ENCODE measurements around the gene LEFTY1. TPM values are rescaled to one million over a fixed set of nuclear protein-coding genes. Genes with fewer than 3 reads are reported as not detected.

The LEFTY1 gene
- total and polyA plus RNA-seq, 2 of the 13 experiments (the other 11 are each of a cell fraction or from before 2014, with no cell fraction given), result 0.29 to 0.79 TPM

DNA sequence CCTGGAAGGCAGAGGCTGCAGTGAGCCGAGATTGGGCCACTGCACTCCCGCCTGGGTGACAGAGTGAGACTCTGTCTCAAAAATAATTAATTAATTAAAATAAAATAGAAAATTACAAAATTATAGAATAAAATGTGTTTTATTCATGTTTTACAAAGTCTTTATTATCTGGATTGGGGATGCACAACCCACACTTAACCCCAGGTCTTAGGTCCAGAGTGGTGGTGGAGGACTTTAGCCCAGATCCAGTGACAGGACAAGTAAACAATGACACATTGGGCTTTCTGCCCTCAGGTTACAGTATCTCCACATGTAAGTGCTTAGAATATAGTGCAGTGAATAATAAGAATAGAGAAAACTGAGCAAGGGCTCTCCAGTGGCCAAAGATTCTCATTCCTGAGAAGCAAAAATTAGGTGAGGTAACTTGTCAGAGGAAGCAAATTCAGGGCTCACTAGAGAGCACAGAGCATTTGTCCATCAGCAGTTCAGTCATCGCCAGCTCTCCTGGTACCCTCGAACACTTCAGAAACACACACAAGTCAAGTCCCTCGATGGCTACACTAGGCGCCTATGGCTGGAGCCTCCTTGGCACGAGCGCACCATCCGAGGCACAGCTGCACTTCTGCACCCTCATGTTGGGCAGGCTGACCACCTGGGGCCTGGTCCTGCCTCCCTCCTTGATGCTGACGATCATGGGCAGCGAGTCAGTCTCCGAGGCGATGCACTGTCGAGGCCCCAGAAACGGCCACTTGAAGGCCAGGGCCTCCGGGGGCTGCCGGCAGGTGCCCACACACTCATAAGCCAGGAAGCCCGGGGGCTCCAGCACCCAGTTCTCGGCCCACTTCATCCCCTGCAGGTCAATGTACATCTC, 2.6 kb downstream of the LEFTY1 start (continued):
- TF ChIP-seq FOXJ3 (CRISPR knock-in tag; IDR thresholded peaks at IDR 0.05; ENCODE audit: borderline replicate concordance), result no peak
- peak; percentile 23; the same call in 1 of the 2 replicates for TF ChIP-seq FOXO1 (CRISPR knock-in tag; IDR thresholded peaks at IDR 0.05)
- no peak for TF ChIP-seq ZNF7 (CRISPR knock-in tag; IDR thresholded peaks at IDR 0.05)
- TF ChIP-seq BORCS8-MEF2B (CRISPR knock-in tag; IDR thresholded peaks at IDR 0.05), result no peak
- no peak for TF ChIP-seq SIN3B (IDR thresholded peaks at IDR 0.05; ENCODE audit: low read length)
- TF ChIP-seq TAF1 (CRISPR knock-in tag; IDR thresholded peaks at IDR 0.05), result no peak
- TF ChIP-seq, protein P1, sequence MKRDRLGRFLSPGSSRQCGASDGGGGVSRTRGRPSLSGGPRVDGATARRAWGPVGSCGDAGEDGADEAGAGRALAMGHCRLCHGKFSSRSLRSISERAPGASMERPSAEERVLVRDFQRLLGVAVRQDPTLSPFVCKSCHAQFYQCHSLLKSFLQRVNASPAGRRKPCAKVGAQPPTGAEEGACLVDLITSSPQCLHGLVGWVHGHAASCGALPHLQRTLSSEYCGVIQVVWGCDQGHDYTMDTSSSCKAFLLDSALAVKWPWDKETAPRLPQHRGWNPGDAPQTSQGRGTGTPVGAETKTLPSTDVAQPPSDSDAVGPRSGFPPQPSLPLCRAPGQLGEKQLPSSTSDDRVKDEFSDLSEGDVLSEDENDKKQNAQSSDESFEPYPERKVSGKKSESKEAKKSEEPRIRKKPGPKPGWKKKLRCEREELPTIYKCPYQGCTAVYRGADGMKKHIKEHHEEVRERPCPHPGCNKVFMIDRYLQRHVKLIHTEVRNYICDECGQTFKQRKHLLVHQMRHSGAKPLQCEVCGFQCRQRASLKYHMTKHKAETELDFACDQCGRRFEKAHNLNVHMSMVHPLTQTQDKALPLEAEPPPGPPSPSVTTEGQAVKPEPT (CRISPR knock-in tag; IDR thresholded peaks at IDR 0.05; ENCODE audit: low read depth), result no peak
- TF ChIP-seq, protein P2, sequence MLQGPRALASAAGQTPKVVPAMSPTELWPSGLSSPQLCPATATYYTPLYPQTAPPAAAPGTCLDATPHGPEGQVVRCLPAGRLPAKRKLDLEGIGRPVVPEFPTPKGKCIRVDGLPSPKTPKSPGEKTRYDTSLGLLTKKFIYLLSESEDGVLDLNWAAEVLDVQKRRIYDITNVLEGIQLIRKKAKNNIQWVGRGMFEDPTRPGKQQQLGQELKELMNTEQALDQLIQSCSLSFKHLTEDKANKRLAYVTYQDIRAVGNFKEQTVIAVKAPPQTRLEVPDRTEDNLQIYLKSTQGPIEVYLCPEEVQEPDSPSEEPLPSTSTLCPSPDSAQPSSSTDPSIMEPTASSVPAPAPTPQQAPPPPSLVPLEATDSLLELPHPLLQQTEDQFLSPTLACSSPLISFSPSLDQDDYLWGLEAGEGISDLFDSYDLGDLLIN (CRISPR knock-in tag; IDR thresholded peaks at IDR 0.05; ENCODE audit: borderline replicate concordance), result no peak
- TF ChIP-seq SRSF4 (IDR thresholded peaks at IDR 0.05; ENCODE audit: low read depth, low read length, poor library complexity, severe bottlenecking), result no peak
- TF ChIP-seq PPARG (CRISPR knock-in tag; conservative IDR thresholded peaks at IDR 0.05), result 0 out of 2 replicates have a peak, but pooled peaks have one; percentile 40
- TF ChIP-seq ZMYM4 (CRISPR knock-in tag; IDR thresholded peaks at IDR 0.05), result no peak
- TF ChIP-seq ZNF562 (CRISPR knock-in tag; IDR thresholded peaks at IDR 0.05; ENCODE audit: borderline replicate concordance), result no peak
- TF ChIP-seq HMG20A (CRISPR knock-in tag; IDR thresholded peaks at IDR 0.05; ENCODE audit: borderline replicate concordance), result peak; percentile 47; the same call in 1 of the 2 replicates
- TF ChIP-seq ZFX (CRISPR knock-in tag; IDR thresholded peaks at IDR 0.05; ENCODE audit: low read depth), result 0 out of 2 replicates have a peak, but pooled peaks have one; percentile 30
- no peak for TF ChIP-seq ZNF879 (CRISPR knock-in tag; IDR thresholded peaks at IDR 0.05)
- TF ChIP-seq SP2 (CRISPR knock-in tag; IDR thresholded peaks at IDR 0.05), result no peak
- TF ChIP-seq, protein P3, sequence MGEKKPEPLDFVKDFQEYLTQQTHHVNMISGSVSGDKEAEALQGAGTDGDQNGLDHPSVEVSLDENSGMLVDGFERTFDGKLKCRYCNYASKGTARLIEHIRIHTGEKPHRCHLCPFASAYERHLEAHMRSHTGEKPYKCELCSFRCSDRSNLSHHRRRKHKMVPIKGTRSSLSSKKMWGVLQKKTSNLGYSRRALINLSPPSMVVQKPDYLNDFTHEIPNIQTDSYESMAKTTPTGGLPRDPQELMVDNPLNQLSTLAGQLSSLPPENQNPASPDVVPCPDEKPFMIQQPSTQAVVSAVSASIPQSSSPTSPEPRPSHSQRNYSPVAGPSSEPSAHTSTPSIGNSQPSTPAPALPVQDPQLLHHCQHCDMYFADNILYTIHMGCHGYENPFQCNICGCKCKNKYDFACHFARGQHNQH (CRISPR knock-in tag; IDR thresholded peaks at IDR 0.05), result no peak
- no peak for TF ChIP-seq GABPA (IDR thresholded peaks at IDR 0.05; ENCODE audit: low read depth, low read length)
- TF ChIP-seq GABPA (CRISPR knock-in tag; IDR thresholded peaks at IDR 0.05; ENCODE audit: low read depth), result no peak
- TF ChIP-seq, protein P4, sequence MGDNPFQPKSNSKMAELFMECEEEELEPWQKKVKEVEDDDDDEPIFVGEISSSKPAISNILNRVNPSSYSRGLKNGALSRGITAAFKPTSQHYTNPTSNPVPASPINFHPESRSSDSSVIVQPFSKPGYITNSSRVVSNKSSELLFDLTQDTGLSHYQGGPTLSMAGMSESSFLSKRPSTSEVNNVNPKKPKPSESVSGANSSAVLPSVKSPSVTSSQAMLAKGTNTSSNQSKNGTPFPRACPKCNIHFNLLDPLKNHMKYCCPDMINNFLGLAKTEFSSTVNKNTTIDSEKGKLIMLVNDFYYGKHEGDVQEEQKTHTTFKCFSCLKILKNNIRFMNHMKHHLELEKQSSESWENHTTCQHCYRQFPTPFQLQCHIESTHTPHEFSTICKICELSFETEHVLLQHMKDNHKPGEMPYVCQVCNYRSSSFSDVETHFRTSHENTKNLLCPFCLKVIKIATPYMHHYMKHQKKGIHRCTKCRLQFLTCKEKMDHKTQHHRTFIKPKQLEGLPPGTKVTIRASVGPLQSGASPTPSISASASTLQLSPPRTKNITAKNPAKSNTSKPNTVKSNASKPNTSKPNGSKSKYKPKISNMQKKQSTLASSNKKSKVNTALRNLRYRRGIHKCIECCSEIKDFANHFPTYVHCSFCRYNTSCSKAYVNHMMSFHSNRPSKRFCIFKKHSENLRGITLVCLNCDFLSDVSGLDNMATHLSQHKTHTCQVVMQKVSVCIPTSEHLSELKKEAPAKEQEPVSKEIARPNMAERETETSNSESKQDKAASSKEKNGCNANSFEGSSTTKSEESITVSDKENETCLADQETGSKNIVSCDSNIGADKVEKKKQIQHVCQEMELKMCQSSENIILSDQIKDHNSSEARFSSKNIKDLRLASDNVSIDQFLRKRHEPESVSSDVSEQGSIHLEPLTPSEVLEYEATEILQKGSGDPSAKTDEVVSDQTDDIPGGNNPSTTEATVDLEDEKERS (CRISPR knock-in tag; IDR thresholded peaks at IDR 0.05), result no peak
- TF ChIP-seq ZNF331 (CRISPR knock-in tag; IDR thresholded peaks at IDR 0.05), result no peak
- no peak for TF ChIP-seq PRMT3 (CRISPR knock-in tag; IDR thresholded peaks at IDR 0.05; ENCODE audit: borderline replicate concordance, low read depth)
- TF ChIP-seq ZBTB42 (CRISPR knock-in tag; IDR thresholded peaks at IDR 0.05), result no peak
- no peak for TF ChIP-seq SRSF1 (optimal IDR thresholded peaks at IDR 0.05; ENCODE audit: low read depth, low read length)
